ENCODE data around the gene ZFP62. TPM values are rescaled to one million over a fixed set of nuclear protein-coding genes. Genes with fewer than 3 reads are reported as not detected.

The ZFP62 gene
- total RNA-seq, 1 donor, result 18.1 TPM

- peaks cover under 1% of the 10 kb centered on the region for H4K20me1 ChIP-seq (ENCODE audit: insufficient read depth, low read length)
- no peaks in the 10 kb centered on the region for H3K9me3 ChIP-seq (ENCODE audit: low read depth, low read length)
- TF ChIP-seq CTCF (IDR thresholded peaks at IDR 0.05; ENCODE audit: extremely low read depth, low read depth, low read length), result no peak
- no peak overlapping the region for H3K27ac ChIP-seq (ENCODE audit: low read depth, low read length)
- no peaks in the 10 kb centered on the region for H3K27me3 ChIP-seq (ENCODE audit: insufficient read depth, low read length)
- no peak overlapping the region for H2AFZ ChIP-seq (ENCODE audit: low read length)
- no peak overlapping the region for H3K4me3 ChIP-seq (ENCODE audit: insufficient read depth, low read length)
- no peaks in the 10 kb centered on the region for H3K36me3 ChIP-seq (ENCODE audit: insufficient read depth, low read length)
- H3K4me1 ChIP-seq (ENCODE audit: insufficient read depth, low read length), result peaks cover 28% of the 10 kb centered on the region
- no peak overlapping the region for H3K4me2 ChIP-seq (ENCODE audit: insufficient read depth, low read length)
- DNase-seq (ENCODE audit: insufficient read length, low spot score, missing footprints), result no peak
- H3K79me2 ChIP-seq (ENCODE audit: insufficient read depth, low read length), result peaks cover 54% of the 10 kb centered on the region
Measured at GRCh38 chr5:180807046-180807445, 54.0 kb downstream of the ZFP62 start.

GRCh38 chr5:180806351-180807011, 54.6 kb downstream of the ZFP62 start:
- no peak overlapping the region for H3K27ac ChIP-seq (ENCODE audit: low read depth, low read length)
- H3K4me3 ChIP-seq (ENCODE audit: insufficient read depth, low read length), result no peak overlapping the region
- H3K4me1 ChIP-seq (ENCODE audit: insufficient read depth, low read length), result peaks cover 32% of the 10 kb centered on the region
- H3K27me3 ChIP-seq (ENCODE audit: insufficient read depth, low read length), result no peaks in the 10 kb centered on the region
- no peak for TF ChIP-seq CTCF (IDR thresholded peaks at IDR 0.05; ENCODE audit: extremely low read depth, low read depth, low read length)
- peak; percentile 53 for DNase-seq (ENCODE audit: insufficient read length, low spot score, missing footprints)
- peaks cover 57% of the 10 kb centered on the region for H3K79me2 ChIP-seq (ENCODE audit: insufficient read depth, low read length)
- H4K20me1 ChIP-seq (ENCODE audit: insufficient read depth, low read length), result peaks cover 6% of the 10 kb centered on the region
- H2AFZ ChIP-seq (ENCODE audit: low read length), result no peak overlapping the region
- no peak overlapping the region for H3K4me2 ChIP-seq (ENCODE audit: insufficient read depth, low read length)
- H3K36me3 ChIP-seq (ENCODE audit: insufficient read depth, low read length), result no peaks in the 10 kb centered on the region
- H3K9me3 ChIP-seq (ENCODE audit: low read depth, low read length), result no peaks in the 10 kb centered on the region

GRCh38 chr5:180804129-180804618, 56.9 kb downstream of the ZFP62 start:
- Histone ChIP-seq H2AFZ (ENCODE audit: low read length) (no peak overlapping the region), H3K27ac (ENCODE audit: low read depth, low read length) (no peak overlapping the region), H3K4me3 (ENCODE audit: insufficient read depth, low read length) (peak overlapping the region; percentile 89), H3K27me3 (ENCODE audit: insufficient read depth, low read length) (no peaks in the 10 kb centered on the region), H3K9me3 (ENCODE audit: low read depth, low read length) (no peaks in the 10 kb centered on the region), H3K36me3 (ENCODE audit: insufficient read depth, low read length) (peaks cover 3% of the 10 kb centered on the region), H3K79me2 (ENCODE audit: insufficient read depth, low read length) (peaks cover 75% of the 10 kb centered on the region), H4K20me1 (ENCODE audit: insufficient read depth, low read length) (peaks cover 29% of the 10 kb centered on the region), H3K4me2 (ENCODE audit: insufficient read depth, low read length) (no peak overlapping the region), H3K4me1 (ENCODE audit: insufficient read depth, low read length) (peaks cover 48% of the 10 kb centered on the region)
- no peak for TF ChIP-seq CTCF (IDR thresholded peaks at IDR 0.05; ENCODE audit: extremely low read depth, low read depth, low read length)
- DNase-seq (ENCODE audit: insufficient read length, low spot score, missing footprints), result no peak

- H3K4me3 ChIP-seq (ENCODE audit: insufficient read depth, low read length), result peak overlapping the region; percentile 89
- DNase-seq (ENCODE audit: insufficient read length, low spot score, missing footprints), result peak; percentile 87
- H3K27me3 ChIP-seq (ENCODE audit: insufficient read depth, low read length), result no peaks in the 10 kb centered on the region
- H4K20me1 ChIP-seq (ENCODE audit: insufficient read depth, low read length), result peaks cover 37% of the 10 kb centered on the region
- peaks cover 76% of the 10 kb centered on the region for H3K79me2 ChIP-seq (ENCODE audit: insufficient read depth, low read length)
- no peaks in the 10 kb centered on the region for H3K9me3 ChIP-seq (ENCODE audit: low read depth, low read length)
- peaks cover 48% of the 10 kb centered on the region for H3K4me1 ChIP-seq (ENCODE audit: insufficient read depth, low read length)
- H2AFZ ChIP-seq (ENCODE audit: low read length), result no peak overlapping the region
- peaks cover 3% of the 10 kb centered on the region for H3K36me3 ChIP-seq (ENCODE audit: insufficient read depth, low read length)
- peak overlapping the region; percentile 99 for H3K4me2 ChIP-seq (ENCODE audit: insufficient read depth, low read length)
- no peak for TF ChIP-seq CTCF (IDR thresholded peaks at IDR 0.05; ENCODE audit: extremely low read depth, low read depth, low read length)
- peak overlapping the region; percentile 44 for H3K27ac ChIP-seq (ENCODE audit: low read depth, low read length)
Measured at GRCh38 chr5:180803181-180804128, 57.6 kb downstream of the ZFP62 start.
